ENCODE measurements around the gene FAM193B. TPM values are rescaled to one million over a fixed set of nuclear protein-coding genes. Genes with fewer than 3 reads are reported as not detected.
A peak's percentile ranks its signal among the peaks of the same experiment; 100 is the strongest.

Gene FAM193B
- total RNA-seq, 4 donors from 2014 or later, result 77.1 to 205 (median 177) TPM

GRCh38 chr5:177494346-177495195, 59.8 kb downstream of the FAM193B start:
- peak overlapping the region; percentile 60 to 91 (median 88) for H3K27ac ChIP-seq
- peaks cover 7 to 58% (median 24%) of the 10 kb centered on the region in 4 donors for H3K4me1 ChIP-seq
- H3K9me3 ChIP-seq, result no peaks in the 10 kb centered on the region
- H3K27me3 ChIP-seq, result no peaks in the 10 kb centered on the region
- no peak for TF ChIP-seq POLR2A (IDR thresholded peaks at IDR 0.05)
- TF ChIP-seq CTCF (IDR thresholded peaks at IDR 0.05), result peak in 1 of 6 experiments; percentile 4
- peaks cover 0 to 20% (median 0%) of the 10 kb centered on the region in 3 donors for H3K36me3 ChIP-seq
- peak overlapping the region in 1 of 4 donors; percentile 31 for H3K4me3 ChIP-seq
- DNase-seq, result peak in 1 of 3 donors; percentile 63

GRCh38 chr5:177493795-177494345, 60.5 kb downstream of the FAM193B start:
- Histone ChIP-seq H3K4me1 (peaks cover 7 to 64% (median 24%) of the 10 kb centered on the region in 4 donors), H3K27ac (peak overlapping the region in 3 of 4 donors; percentile 87 to 91 (median 90)), H3K9me3 (no peaks in the 10 kb centered on the region), H3K27me3 (no peaks in the 10 kb centered on the region), H3K36me3 (peaks cover 0 to 23% (median 0%) of the 10 kb centered on the region in 3 donors), H3K4me3 (no peak overlapping the region)
- DNase-seq, result no peak
- TF ChIP-seq POLR2A (IDR thresholded peaks at IDR 0.05) (no peak), CTCF (IDR thresholded peaks at IDR 0.05) (no peak)

GRCh38 chr5:177492841-177493240, 61.5 kb downstream of the FAM193B start:
- DNase-seq, result no peak
- Histone ChIP-seq H3K27me3 (no peaks in the 10 kb centered on the region), H3K36me3 (peaks cover 0 to 29% (median 0%) of the 10 kb centered on the region in 3 donors), H3K4me1 (peaks cover 7 to 56% (median 23%) of the 10 kb centered on the region in 4 donors), H3K27ac (peak overlapping the region in 1 of 4 donors; percentile 90), H3K4me3 (no peak overlapping the region), H3K9me3 (no peaks in the 10 kb centered on the region)
- no peak for TF ChIP-seq POLR2A (IDR thresholded peaks at IDR 0.05)

GRCh38 chr5:177491983-177492746, 62.2 kb downstream of the FAM193B start:
- no peaks in the 10 kb centered on the region for H3K9me3 ChIP-seq
- H3K4me3 ChIP-seq, result no peak overlapping the region
- H3K27ac ChIP-seq, result peak overlapping the region in 1 of 4 donors; percentile 90
- H3K36me3 ChIP-seq, result peaks cover 0 to 36% (median 0%) of the 10 kb centered on the region in 3 donors
- DNase-seq, result no peak
- TF ChIP-seq CTCF (IDR thresholded peaks at IDR 0.05) (no peak), POLR2A (IDR thresholded peaks at IDR 0.05) (no peak)
- H3K4me1 ChIP-seq, result peaks cover 7 to 55% (median 23%) of the 10 kb centered on the region in 4 donors
- H3K27me3 ChIP-seq, result no peaks in the 10 kb centered on the region

- Histone ChIP-seq H3K9me3 (no peaks in the 10 kb centered on the region), H3K4me3 (no peak overlapping the region), H3K4me1 (peaks cover 7 to 52% (median 19%) of the 10 kb centered on the region in 4 donors), H3K27me3 (no peaks in the 10 kb centered on the region), H3K36me3 (peaks cover 0 to 38% (median 0%) of the 10 kb centered on the region in 3 donors), H3K27ac (peak overlapping the region in 1 of 4 donors; percentile 90)
- TF ChIP-seq CTCF (IDR thresholded peaks at IDR 0.05) (peak; percentile 25 to 70 (median 54)), POLR2A (IDR thresholded peaks at IDR 0.05) (no peak)
- no peak for DNase-seq
Observed at GRCh38 chr5:177491429-177491945, 62.9 kb downstream of the FAM193B start.

Measured in Peyer's patch (tissue), 4 donors.